Neural cell (in vitro differentiated cells): ENCODE data around the gene ERICH4.

Experiments
- CTCF ChIP-seq: fragments of 450-650 bp; IDR thresholded peaks from 2 replicates; pipeline ENCODE4 v1.5.1; 2014; ENCODE audit warnings: antibody characterized with exemption, mild to moderate bottlenecking, moderate library complexity; ENCODE audit not compliant: poor library complexity, severe bottlenecking
- EP300 ChIP-seq: fragments of 450-650 bp; conservative IDR thresholded peaks from 2 replicates; pipeline ENCODE4 v1.6.1; 2014; ENCODE audit warnings: antibody characterized with exemption, mild to moderate bottlenecking, moderate library complexity; ENCODE audit not compliant: poor library complexity, severe bottlenecking
- EZH2 ChIP-seq: fragments of 200-600, 300-800 bp; shearing (Covaris generic), sonication (generic); IDR thresholded peaks from 2 replicates; pipeline ENCODE4 v1.6.1; 2014; ENCODE audit warnings: antibody characterized with exemption, low read length, borderline replicate concordance, mild to moderate bottlenecking; ENCODE audit not compliant: insufficient read depth, poor library complexity, severe bottlenecking
- MXI1 ChIP-seq: fragments of 450-650 bp; conservative IDR thresholded peaks from 2 replicates; pipeline ENCODE4 v1.6.1; 2014; ENCODE audit warnings: antibody characterized with exemption, mild to moderate bottlenecking; ENCODE audit not compliant: poor library complexity, severe bottlenecking
- POLR2AphosphoS5 ChIP-seq: IDR thresholded peaks from 2 replicates; pipeline ENCODE4 v1.6.1; 2012
- RAD21 ChIP-seq: fragments of 450-650 bp; conservative IDR thresholded peaks from 2 replicates; pipeline ENCODE4 v1.6.1; 2014; ENCODE audit warnings: antibody characterized with exemption, mild to moderate bottlenecking, moderate library complexity
- REST ChIP-seq: IDR thresholded peaks from 2 replicates; pipeline ENCODE4 v1.6.1; 2012; ENCODE audit warnings: borderline replicate concordance
- SMC3 ChIP-seq: fragments of 450-650 bp; conservative IDR thresholded peaks from 2 replicates; pipeline ENCODE4 v1.6.1; 2014; ENCODE audit warnings: antibody characterized with exemption, mild to moderate bottlenecking, moderate library complexity; ENCODE audit not compliant: poor library complexity
- TAF1 ChIP-seq: IDR thresholded peaks from 2 replicates; pipeline ENCODE4 v1.6.1; 2012; ENCODE audit warnings: low read depth

GRCh38 chr19:41492843-41493242, 49.9 kb downstream of the ERICH4 start:
- TF ChIP-seq CTCF (no peak), MXI1 (no peak), EZH2 (no peak), EP300 (no peak), POLR2AphosphoS5 (no peak), REST (no peak), TAF1 (no peak), RAD21 (no peak), SMC3 (no peak)
